H9 (cell line): ENCODE data around the gene PHLPP2. TPM values are rescaled to one million over a fixed set of nuclear protein-coding genes. Genes with fewer than 3 reads are reported as not detected.

Source experiments
- DNase-seq: peaks from one replicate; pipeline ENCODE4 v3.0.0-alpha.2; 2017
- H2AFZ ChIP-seq: one replicate; pipeline ENCODE4 v1.6.1; 2013; ENCODE audit warnings: mild to moderate bottlenecking, low read length, control low read depth, moderate library complexity
- H2AK5ac ChIP-seq: 2 replicates; pipeline ENCODE4 v1.6.1; 2013; ENCODE audit warnings: low read length, control low read depth, mixed read lengths; ENCODE audit not compliant: insufficient read length
- H2BK120ac ChIP-seq: one replicate; pipeline ENCODE4 v1.6.1; 2013; ENCODE audit warnings: low read depth, mild to moderate bottlenecking, low read length, control low read depth, inconsistent platforms; ENCODE audit not compliant: poor library complexity, severe bottlenecking
- H2BK12ac ChIP-seq: 2 replicates; pipeline ENCODE4 v1.6.1; 2013; ENCODE audit warnings: low read length, control low read depth, mixed read lengths, low read depth; ENCODE audit not compliant: insufficient read length
- H2BK15ac ChIP-seq: 2 replicates; pipeline ENCODE4 v1.6.1; 2013; ENCODE audit warnings: low read depth, low read length, control low read depth
- H2BK20ac ChIP-seq: one replicate; pipeline ENCODE4 v1.6.1; 2013; ENCODE audit warnings: low read depth, mild to moderate bottlenecking, low read length, control low read depth, inconsistent platforms; ENCODE audit not compliant: poor library complexity, severe bottlenecking
- H2BK5ac ChIP-seq: 2 replicates; pipeline ENCODE4 v1.6.1; 2013; ENCODE audit warnings: low read length, control low read depth, mixed read lengths; ENCODE audit not compliant: insufficient read length
- H3K14ac ChIP-seq: 2 replicates; pipeline ENCODE4 v1.6.1; 2013; ENCODE audit warnings: low read length, control low read depth; ENCODE audit not compliant: insufficient read depth
- H3K18ac ChIP-seq: 2 replicates; pipeline ENCODE4 v1.6.1; 2013; ENCODE audit warnings: low read depth, mild to moderate bottlenecking, mixed read lengths, low read length, control low read depth; ENCODE audit not compliant: insufficient read length
- H3K23ac ChIP-seq: 2 replicates; pipeline ENCODE4 v1.6.1; 2013; ENCODE audit warnings: low read length, control low read depth, mixed read lengths, low read depth; ENCODE audit not compliant: insufficient read length
- H3K23me2 ChIP-seq: 2 replicates; pipeline ENCODE4 v1.6.1; 2013; ENCODE audit warnings: low read depth, mild to moderate bottlenecking, mixed read lengths, low read length, control low read depth; ENCODE audit not compliant: insufficient read length, poor library complexity, severe bottlenecking
- H3K27ac ChIP-seq: 2 replicates; pipeline ENCODE4 v1.5.1; 2013; ENCODE audit warnings: low read length, control low read depth, mixed read lengths, low read depth; ENCODE audit not compliant: insufficient read length
- H3K27me3 ChIP-seq: 2 replicates; pipeline ENCODE4 v1.6.1; 2013; ENCODE audit warnings: low read length, control low read depth, inconsistent platforms; ENCODE audit not compliant: insufficient read depth
- H3K4ac ChIP-seq: 2 replicates; pipeline ENCODE4 v1.6.1; 2013; ENCODE audit warnings: low read depth, mild to moderate bottlenecking, control low read depth, inconsistent platforms, low read length, moderate library complexity
- H3K4me1 ChIP-seq: 2 replicates; pipeline ENCODE4 v1.6.1; 2013; ENCODE audit warnings: low read length, control low read depth, inconsistent platforms; ENCODE audit not compliant: insufficient read depth
- H3K4me2 ChIP-seq: 2 replicates; pipeline ENCODE4 v1.6.1; 2013; ENCODE audit warnings: low read length, control low read depth, mixed read lengths; ENCODE audit not compliant: insufficient read length, insufficient read depth
- H3K56ac ChIP-seq: 2 replicates; pipeline ENCODE4 v1.6.1; 2013; ENCODE audit warnings: low read depth, mild to moderate bottlenecking, mixed read lengths, low read length, control low read depth; ENCODE audit not compliant: insufficient read length
- H3K79me1 ChIP-seq: 2 replicates; pipeline ENCODE4 v1.6.1; 2013; ENCODE audit warnings: low read depth, mild to moderate bottlenecking, moderate library complexity, low read length, control low read depth, inconsistent platforms; ENCODE audit not compliant: insufficient read depth, poor library complexity, severe bottlenecking
- H3K79me2 ChIP-seq: 2 replicates; pipeline ENCODE4 v1.6.1; 2013; ENCODE audit warnings: low read length, control low read depth, inconsistent platforms; ENCODE audit not compliant: insufficient read depth
- H3K9ac ChIP-seq: 2 replicates; pipeline ENCODE4 v1.6.1; 2013; ENCODE audit warnings: low read length, control low read depth, mixed read lengths; ENCODE audit not compliant: insufficient read length; ENCODE audit errors: extremely low read depth
- H3K9me3 ChIP-seq: one replicate; pipeline ENCODE4 v1.6.1; 2013; ENCODE audit warnings: low read depth, low read length, inconsistent platforms; ENCODE audit not compliant: control insufficient read depth
- H3T11ph ChIP-seq: one replicate; pipeline ENCODE4 v1.6.1; 2013; ENCODE audit warnings: mild to moderate bottlenecking, low read length, control low read depth, inconsistent platforms
- H4K20me1 ChIP-seq: one replicate; pipeline ENCODE4 v1.6.1; 2013; ENCODE audit not compliant: control insufficient read depth, insufficient read length, insufficient read depth
- H4K5ac ChIP-seq: 2 replicates; pipeline ENCODE4 v1.6.1; 2013; ENCODE audit warnings: low read depth, mild to moderate bottlenecking, mixed read lengths, low read length, control low read depth; ENCODE audit not compliant: insufficient read length
- H4K8ac ChIP-seq: replicated peaks from 2 replicates; pipeline ENCODE4 v1.6.1; 2013; ENCODE audit warnings: low read length, control low read depth, mixed read lengths, low read depth; ENCODE audit not compliant: insufficient read length
- H4K91ac ChIP-seq: 2 replicates; pipeline ENCODE4 v1.6.1; 2013; ENCODE audit warnings: low read depth, mild to moderate bottlenecking, moderate library complexity, mixed read lengths, low read length, control low read depth; ENCODE audit not compliant: insufficient read length
- H3K27ac Mint-ChIP-seq, 3 experiments: 2 replicates in 2 of 3; 3 replicates in 1 of 3; pipeline ENCODE4 v1.8.0; 2020 to 2021; ENCODE audit warnings: mixed read lengths in 3 of 3, mild to moderate bottlenecking in 1 of 3, moderate library complexity in 1 of 3
- H3K27me3 Mint-ChIP-seq: 2 replicates; pipeline ENCODE4 v1.8.0; 2021; ENCODE audit warnings: low read depth, mild to moderate bottlenecking, moderate library complexity, mixed read lengths
- H3K36me3 Mint-ChIP-seq, 3 experiments: 2 replicates in 2 of 3; 3 replicates in 1 of 3; pipeline ENCODE4 v1.8.0; 2020 to 2021; ENCODE audit warnings: low read depth in 3 of 3, mixed read lengths in 3 of 3; ENCODE audit not compliant: insufficient read depth in 1 of 3
- H3K4me1 Mint-ChIP-seq, 2 experiments: 2 replicates each; pipeline ENCODE4 v1.8.0; 2020; ENCODE audit warnings: mixed read lengths in 2 of 2
- H3K4me3 Mint-ChIP-seq, 2 experiments: 2 replicates in 1 of 2; 3 replicates in 1 of 2; pipeline ENCODE4 v1.8.0; 2020 to 2021; ENCODE audit warnings: mild to moderate bottlenecking in 2 of 2, mixed read lengths in 2 of 2, moderate library complexity in 1 of 2
- H3K9me3 Mint-ChIP-seq, 2 experiments: 2 replicates in 1 of 2; 3 replicates in 1 of 2; pipeline ENCODE4 v1.8.0; 2020; ENCODE audit warnings: mild to moderate bottlenecking in 2 of 2, mixed read lengths in 2 of 2, moderate library complexity in 1 of 2
- CTCF ChIP-seq: fragments of 200-600 bp; sonication (generic); conservative IDR thresholded peaks from 3 replicates; pipeline ENCODE4 v1.8.0; 2021; ENCODE audit warnings: antibody characterized with exemption, mild to moderate bottlenecking
- WGBS: extraction: QIAGEN DNeasy Blood & Tissue Kit; methylation state at CpG from one replicate; pipeline ENCODE4 v1.1.7; 2013; ENCODE audit warnings: missing lambda C conversion rate, low lambda C conversion rate, mixed read lengths; ENCODE audit not compliant: insufficient read length; ENCODE audit errors: extremely low coverage; 5-methylcytosine and 5-hydroxymethylcytosine counted together
- total RNA-seq: library from RNA; stranded (reverse); gene quantifications from 2 replicates; pipeline ENCODE4 v1.2.1, GENCODE V29; 2021

PHLPP2 gene
- total RNA-seq, 1 experiment from 2014 or later = 23.2 TPM

DNA sequence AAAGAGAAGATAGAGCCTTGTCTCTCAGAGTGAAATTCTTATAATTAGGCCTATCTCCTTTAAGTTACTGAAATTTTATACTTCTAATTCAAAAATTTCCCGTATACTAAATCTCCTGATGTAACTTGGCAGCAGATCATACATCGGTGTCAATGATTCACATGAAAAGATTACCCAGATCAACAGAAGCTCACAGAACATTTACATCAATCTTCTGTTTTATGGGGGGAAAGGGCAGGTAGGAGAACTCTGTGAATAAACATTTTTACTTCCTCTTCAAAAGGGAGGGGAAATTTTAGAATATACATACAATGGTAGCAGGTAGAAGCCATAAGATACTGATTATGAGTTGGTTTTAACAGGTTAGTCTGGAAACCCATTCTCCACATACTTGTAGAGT is 43.1 kb downstream of the PHLPP2 start:
- no peaks in the 10 kb centered on the region for H4K20me1 ChIP-seq
- H3K36me3 Mint-ChIP-seq = peaks cover 20 to 81% (median 51%) of the 10 kb centered on the region in 3 experiments
- no peak overlapping the region for H2BK20ac ChIP-seq

More for the DNA sequence above, 43.1 kb downstream of the PHLPP2 start:
- Histone ChIP-seq H3K9me3 (no peaks in the 10 kb centered on the region), H4K8ac (no peak overlapping the region), H3K27ac (no peak overlapping the region), H2BK5ac (no peak overlapping the region), H3K14ac (no peak overlapping the region), H4K5ac (no peak overlapping the region), H3K9ac (no peak overlapping the region), H3K4me2 (no peak overlapping the region), H3K27me3 (no peaks in the 10 kb centered on the region), H3T11ph (no peak overlapping the region), H3K18ac (no peak overlapping the region), H3K56ac (no peak overlapping the region), H3K23me2 (no peaks in the 10 kb centered on the region), H2AK5ac (no peak overlapping the region), H2AFZ (no peak overlapping the region), H3K4ac (no peak overlapping the region), H3K23ac (no peak overlapping the region), H2BK15ac (no peak overlapping the region), H4K91ac (no peak overlapping the region), H2BK12ac (no peak overlapping the region), H3K4me1 (no peaks in the 10 kb centered on the region), H3K79me1 (no peaks in the 10 kb centered on the region), H2BK120ac (no peak overlapping the region), H3K79me2 (no peaks in the 10 kb centered on the region)
- DNase-seq = no peak
- Mint-ChIP-seq H3K4me3 (no peak overlapping the region), H3K4me1 (no peaks in the 10 kb centered on the region), H3K9me3 (no peaks in the 10 kb centered on the region), H3K27me3 (no peaks in the 10 kb centered on the region), H3K27ac (no peak overlapping the region; a peak in 1 of 7 replicates)
- TF ChIP-seq CTCF = no peak
- no CpG with 5 or more reads among the region's 2 CpGs for WGBS
